PFSK-1 (cell line): ENCODE measurements around the gene PFKFB2.

Experiments
- POLR2AphosphoS5 ChIP-seq: IDR thresholded peaks from 2 replicates; pipeline ENCODE4 v1.6.1; 2012; ENCODE audit warnings: low read depth, mild to moderate bottlenecking, control low read depth, low read length, moderate library complexity
- REST ChIP-seq, 2 experiments: IDR thresholded peaks; 2 replicates each; pipeline versions ENCODE4 v1.6.1 to v1.8.0; 2011 to 2012; ENCODE audit warnings: low read depth in 2 of 2, low read length in 2 of 2, control low read depth in 1 of 2, inconsistent platforms in 1 of 2, mild to moderate bottlenecking in 1 of 2, moderate library complexity in 1 of 2; ENCODE audit not compliant: insufficient read depth in 1 of 2
- TAF1 ChIP-seq: IDR thresholded peaks from 2 replicates; pipeline ENCODE4 v1.6.1; 2012; ENCODE audit warnings: low read length, control low read depth, borderline replicate concordance; ENCODE audit not compliant: insufficient read depth

GRCh38 chr1:207006914-207007313 is 46.2 kb upstream of the PFKFB2 start:
- TF ChIP-seq POLR2AphosphoS5 (no peak), REST (IDR thresholded peaks at IDR 0.05; ENCODE audit: insufficient read depth in 1 of 2, low read depth in 2 of 2, low read length in 2 of 2) (no peak), TAF1 (no peak)
